K562 (cell line): ENCODE measurements around the gene CDH12. TPM values are rescaled to one million over a fixed set of nuclear protein-coding genes. Genes with fewer than 3 reads are reported as not detected.

ENCODE experiments used
- ATAC-seq: fragments of 200-7000 bp; cut with Tn5 transposase; 3 replicates; pipeline ENCODE4 v1.9.1; 2020; ENCODE audit warnings: moderate library complexity
- BruUV-seq: library from RNA; stranded (reverse); fragments of 400-500 nt; replicated peaks from 2 replicates; lab custom pipeline; 2021; lab: Mats Ljungman, UMichigan
- CTCF ChIA-PET: fragments of 300-600 bp; formaldehyde crosslinking; extraction: SDS; loops from one replicate; lab custom pipeline; 2021; ENCODE audit warnings: low intra/inter-chr PET ratio; lab: Yijun Ruan, JAX
- POLR2A ChIA-PET: fragments of 300-600, 350-650 bp; sonication (Branson Sonifier 250); formaldehyde crosslinking; extraction: SDS; loops from one replicate; lab custom pipeline; 2021; ENCODE audit warnings: antibody characterized with exemption, inconsistent platforms; lab: Yijun Ruan, JAX
- DNase-seq, 4 experiments: peaks; one replicate each; pipeline versions ENCODE4 v3.0.0 to v3.0.0-alpha.2; 2011 to 2018; ENCODE audit warnings: low spot score in 3 of 4, mixed read lengths in 3 of 4; ENCODE audit errors: extremely low read depth in 1 of 4
- FAIRE-seq: peaks from 2 replicates; lab custom pipeline; 2011; peaks lifted over from hg19 to GRCh38; lab: Jason Lieb, UNC
- H2AFZ ChIP-seq: 2 replicates; pipeline ENCODE4 v1.6.0; 2011; ENCODE audit warnings: low read depth, low read length, control low read depth, inconsistent platforms
- H3K27ac ChIP-seq: fragments of 200-600 bp; 3 replicates; pipeline ENCODE4 v1.8.0; 2011; ENCODE audit warnings: low read depth, mild to moderate bottlenecking, control low read depth, inconsistent platforms, low read length, moderate library complexity, mixed read lengths; ENCODE audit errors: extremely low read depth
- H3K27me3 ChIP-seq, 2 experiments: fragments of 300-600 bp in 1 of 2; 2 replicates in 1 of 2; 3 replicates in 1 of 2; pipeline versions ENCODE4 v1.6.0 to v1.8.0; 2011; ENCODE audit warnings: inconsistent platforms in 2 of 2, low read length in 2 of 2, mild to moderate bottlenecking in 1 of 2, mixed read lengths in 1 of 2, moderate library complexity in 1 of 2; ENCODE audit not compliant: control insufficient read depth in 2 of 2, insufficient read depth in 2 of 2
- H3K36me3 ChIP-seq: fragments of 300-600 bp; 3 replicates; pipeline ENCODE4 v1.8.0; 2011; ENCODE audit warnings: mild to moderate bottlenecking, low read length, inconsistent platforms; ENCODE audit not compliant: control insufficient read depth, insufficient read depth
- H3K4me1 ChIP-seq, 2 experiments: fragments of 200-600 bp in 1 of 2; replicated peaks in 1 of 2; 2 replicates in 1 of 2; 3 replicates in 1 of 2; pipeline versions ENCODE4 v1.5.1 to v1.8.0; 2011; ENCODE audit warnings: inconsistent platforms in 2 of 2, low read length in 2 of 2, mild to moderate bottlenecking in 1 of 2, mixed read lengths in 1 of 2, moderate library complexity in 1 of 2; ENCODE audit not compliant: control insufficient read depth in 2 of 2, insufficient read depth in 2 of 2
- H3K4me2 ChIP-seq: 2 replicates; pipeline ENCODE4 v1.6.1; 2011; ENCODE audit warnings: low read length, control low read depth, inconsistent platforms, mixed read lengths; ENCODE audit not compliant: insufficient read depth
- H3K4me3 ChIP-seq: fragments of 200-600 bp; sonication (generic), shearing (Covaris generic); 2 replicates; pipeline ENCODE4 v1.5.1; 2016; ENCODE audit warnings: control low read depth, inconsistent platforms
- H3K79me2 ChIP-seq: fragments of 200-600 bp; 3 replicates; pipeline ENCODE4 v1.8.0; 2011; ENCODE audit warnings: low read length, inconsistent platforms; ENCODE audit not compliant: control insufficient read depth, insufficient read depth
- H3K9ac ChIP-seq, 2 experiments: 2 replicates each; pipeline versions ENCODE4 v1.6.0 to v1.6.1; 2011; ENCODE audit warnings: low read depth in 2 of 2, low read length in 2 of 2, control low read depth in 1 of 2, inconsistent platforms in 1 of 2, mild to moderate bottlenecking in 1 of 2, mixed read lengths in 1 of 2; ENCODE audit not compliant: insufficient read depth in 1 of 2
- H3K9me1 ChIP-seq: one replicate; pipeline ENCODE4 v1.6.0; 2011; ENCODE audit warnings: inconsistent platforms, mild to moderate bottlenecking, low read length, moderate library complexity; ENCODE audit not compliant: control insufficient read depth, insufficient read depth
- H3K9me3 ChIP-seq: replicated peaks from 2 replicates; pipeline ENCODE4 v1.5.1; 2011; ENCODE audit warnings: low read depth, low read length, inconsistent platforms; ENCODE audit not compliant: control insufficient read depth, insufficient read depth
- H4K20me1 ChIP-seq: replicated peaks from 2 replicates; pipeline ENCODE4 v1.6.1; 2011; ENCODE audit warnings: low read length, inconsistent platforms, mixed read lengths; ENCODE audit not compliant: control insufficient read depth, insufficient read depth
- ARHGAP35 ChIP-seq: fragments of 450-650 bp; IDR thresholded peaks from 2 replicates; pipeline ENCODE4 v1.6.1; 2018; ENCODE audit not compliant: partially characterized antibody
- ARID1B ChIP-seq: fragments of 450-650 bp; IDR thresholded peaks from 2 replicates; pipeline ENCODE4 v1.6.1; 2016; ENCODE audit warnings: antibody characterized with exemption, mild to moderate bottlenecking, inconsistent platforms
- ATF7 ChIP-seq: fragments of 450-650 bp; IDR thresholded peaks from 2 replicates; pipeline ENCODE4 v1.7.1; 2014; ENCODE audit warnings: mild to moderate bottlenecking, moderate library complexity
- C11orf30 ChIP-seq: fragments of 450-650 bp; IDR thresholded peaks from 2 replicates; pipeline ENCODE4 v1.6.1; 2016; ENCODE audit warnings: low read depth, mild to moderate bottlenecking
- CHCHD3 ChIP-seq: fragments of 250-450 bp; sonication (Bioruptor Pico); IDR thresholded peaks from 2 replicates; pipeline ENCODE4 v2.1.2; 2022; ENCODE audit warnings: mild to moderate bottlenecking
- JUNB ChIP-seq: fragments of 450-650 bp; formaldehyde crosslinking; conservative IDR thresholded peaks from 2 replicates; pipeline ENCODE4 v1.4.0; 2020; ENCODE audit warnings: mild to moderate bottlenecking
- PTBP1 ChIP-seq: fragments of 200-400 bp; formaldehyde crosslinking; IDR thresholded peaks from 2 replicates; pipeline ENCODE4 v1.6.1; 2017; ENCODE audit warnings: low read depth, low read length
- PURB ChIP-seq: sonication (generic); formaldehyde crosslinking; IDR thresholded peaks from 2 replicates; pipeline ENCODE4 v1.9.0; 2021; ENCODE audit warnings: low read depth, mild to moderate bottlenecking, missing genetic modification reagents
- ZBTB5 ChIP-seq: fragments of 450-650 bp; IDR thresholded peaks from 2 replicates; pipeline ENCODE4 v1.6.1; 2017; ENCODE audit warnings: antibody characterized with exemption
- ZNF507 ChIP-seq: conservative IDR thresholded peaks from 2 replicates; pipeline ENCODE4 v1.6.1; 2017; ENCODE audit warnings: missing genetic modification characterization, missing compliant biosample characterization
- WGBS: fragments of 100-300 bp; shearing (Covaris generic); methylation state at CpG from one replicate; pipeline ENCODE4 v1.1.6; 2016; ENCODE audit warnings: low coverage, mixed read lengths; ENCODE audit not compliant: insufficient coverage; ENCODE audit errors: missing lambda C conversion rate; 5-methylcytosine and 5-hydroxymethylcytosine counted together
- in situ Hi-C: fragments of 300-500 bp; cut with MboI; formaldehyde crosslinking; loops from 4 replicates; pipeline ENCODE4 v1.15.0; 2018; ENCODE audit warnings: inconsistent platforms, mixed read lengths
- intact Hi-C: fragments of 100-400 bp; cut with micrococcal nuclease; formaldehyde crosslinking; loops from 2 replicates; pipeline ENCODE4 v1.14.2; 2022
- polyA plus RNA-seq, 8 experiments: library from polyadenylated mRNA; depleted of rRNA in 4 of 8; stranded (reverse) in 5 of 8; unstranded in 3 of 8; fragments of >200 nt; fragmentation: Nextera tagmentation in 2 of 8; fragmentation: Illumina TruSeq in 1 of 8; extraction: Ambion mirVana in 2 of 8; extraction: Trizol in 1 of 8; gene quantifications; 2 replicates each; pipeline versions ENCODE4 v1.2.1 to v1.2.3, GENCODE V29; 2011 to 2014; ENCODE audit warnings: inconsistent platforms in 1 of 8, missing spikeins in 1 of 8
- total RNA-seq, 7 experiments: library from RNA; depleted of rRNA in 6 of 7; stranded (reverse); fragments of >200 nt in 6 of 7; fragmentation: Illumina TruSeq in 2 of 7; extraction: Trizol in 2 of 7; gene quantifications; 2 replicates each; pipeline versions ENCODE4 v1.2.1 to v1.2.3, GENCODE V29; 2011 to 2021; ENCODE audit warnings: low replicate concordance in 1 of 7

CDH12 gene
- total and polyA plus RNA-seq, 9 of the 15 experiments (the other 6 are each of a cell fraction or from before 2014, with no cell fraction given), result 0.03 to 1.7 (median 0.37) TPM

DNA sequence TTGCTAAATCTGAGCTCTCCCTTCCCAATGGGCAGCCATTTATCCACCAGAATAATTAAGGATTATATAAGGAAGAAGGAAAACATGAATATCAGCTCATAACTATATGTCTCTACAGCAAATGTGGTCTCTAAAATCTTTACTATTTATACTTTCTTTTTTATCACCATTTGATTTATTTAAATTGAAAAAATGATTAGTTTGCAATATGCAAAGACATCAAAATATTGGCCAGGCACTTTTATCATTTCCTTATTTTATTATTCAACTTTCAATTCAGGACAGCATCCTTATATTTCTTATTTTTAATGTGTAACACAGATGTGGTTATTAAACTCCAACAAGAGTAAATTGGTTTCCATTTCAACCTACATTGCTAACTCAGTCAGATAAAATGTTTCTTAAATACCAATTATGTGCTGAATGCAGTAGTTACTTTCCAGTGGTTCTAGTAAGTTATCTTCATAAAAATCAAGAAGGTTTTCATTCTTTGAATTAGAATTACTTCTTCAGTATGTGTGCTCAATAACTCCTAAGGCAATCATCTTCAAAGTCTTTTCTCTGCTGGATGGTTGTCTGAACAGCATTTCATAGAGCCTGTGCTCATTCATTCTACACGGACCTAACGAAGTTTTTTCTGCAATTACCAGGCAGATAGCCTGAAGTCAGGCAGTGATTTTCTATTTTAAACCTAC, 1148.0 kb downstream of the CDH12 start:
- H3K27ac ChIP-seq, result no peak overlapping the region
- no peaks in the 10 kb centered on the region for H4K20me1 ChIP-seq
- no peaks in the 10 kb centered on the region for H3K79me2 ChIP-seq
- intact Hi-C loops (no loop called here), in situ Hi-C loops (no loop called here)
- ATAC-seq, result no peak
- TF ChIP-seq C11orf30 (0 out of 2 replicates have a peak, but pooled peaks have one; percentile 9), ATF7 (no peak), PTBP1 (no peak)
- H3K9me3 ChIP-seq, result no peaks in the 10 kb centered on the region
- H3K4me3 ChIP-seq, result no peak overlapping the region
- WGBS, result 0% methylated on average over 2 of the region's 2 CpGs
- H3K9ac ChIP-seq, result no peak overlapping the region
- no peaks in the 10 kb centered on the region for H3K27me3 ChIP-seq
- no peaks in the 10 kb centered on the region for H3K9me1 ChIP-seq
- H3K36me3 ChIP-seq, result no peaks in the 10 kb centered on the region
- POLR2A ChIA-PET, result no interaction called here
- no TSS peak for BruUV-seq
- FAIRE-seq, result no peak
- H3K4me1 ChIP-seq, result no peaks in the 10 kb centered on the region
- no peak for DNase-seq
- H3K4me2 ChIP-seq, result no peak overlapping the region
- no peak overlapping the region for H2AFZ ChIP-seq
- CTCF ChIA-PET, result no interaction called here

GRCh38 chr5:21701317-21701716, 1151.8 kb downstream of the CDH12 start:
- 0% methylated on average over 3 of the region's 3 CpGs for WGBS
- no peak for DNase-seq
- H3K4me3 ChIP-seq, result no peak overlapping the region
- TF ChIP-seq ZNF507 (tag), result 0 out of 2 replicates have a peak, but pooled peaks have one; percentile 6
- TF ChIP-seq ARID1B, result no peak
- TF ChIP-seq ARHGAP35, result no peak
- no peak for TF ChIP-seq ZBTB5
- no peak for TF ChIP-seq CHCHD3 (CRISPR knock-in tag)
- no peak for TF ChIP-seq JUNB
- no peak for TF ChIP-seq PURB (CRISPR knock-in tag)
- TF ChIP-seq, all 486 proteins: peak for 1
- H2AFZ ChIP-seq, result no peak overlapping the region
- POLR2A ChIA-PET, result no interaction called here
- no peaks in the 10 kb centered on the region for H3K36me3 ChIP-seq
- no peak overlapping the region for H3K4me2 ChIP-seq
- in situ Hi-C loops, result no loop called here
- ATAC-seq, result no peak
- H3K9me3 ChIP-seq, result no peaks in the 10 kb centered on the region
- no peak overlapping the region for H3K9ac ChIP-seq
- H3K79me2 ChIP-seq, result no peaks in the 10 kb centered on the region
- H3K9me1 ChIP-seq, result no peaks in the 10 kb centered on the region
- H3K27me3 ChIP-seq, result no peaks in the 10 kb centered on the region
- H3K4me1 ChIP-seq, result no peaks in the 10 kb centered on the region
- H4K20me1 ChIP-seq, result no peaks in the 10 kb centered on the region
- CTCF ChIA-PET, result no interaction called here
- BruUV-seq, result no TSS peak
- intact Hi-C loops, result no loop called here
- FAIRE-seq, result no peak
- H3K27ac ChIP-seq, result no peak overlapping the region
